PC-3 (cell line): ENCODE measurements around the gene HIGD1C. TPM values are rescaled to one million over a fixed set of nuclear protein-coding genes. Genes with fewer than 3 reads are reported as not detected.

Experiments
- ATAC-seq: fragments of 200-7000 bp; cut with Tn5 transposase; 2 replicates; pipeline ENCODE4 v1.9.1; 2020; ENCODE audit warnings: mild to moderate bottlenecking, moderate library complexity
- BruUV-seq: library from RNA; stranded (reverse); fragments of 400-500 nt; replicated peaks from 2 replicates; lab custom pipeline; 2021; lab: Mats Ljungman, UMichigan
- CTCF ChIA-PET: fragments of 300-600 bp; sonication (Branson Sonifier 250); formaldehyde crosslinking; loops from one replicate; lab custom pipeline; 2022; ENCODE audit warnings: antibody characterized with exemption; lab: Charles Lee
- POLR2A ChIA-PET: fragments of 300-600 bp; sonication (Branson Sonifier 250); formaldehyde crosslinking; loops from one replicate; lab custom pipeline; 2022; ENCODE audit warnings: antibody characterized with exemption; ENCODE audit not compliant: unreplicated experiment; lab: Charles Lee
- DNase-seq: peaks from one replicate; pipeline ENCODE4 v3.0.0-alpha.2; 2015
- H2AFZ ChIP-seq: fragments of 300-600 bp; sonication (generic); 2 replicates; pipeline ENCODE4 v1.6.0; 2016; ENCODE audit warnings: antibody characterized with exemption, low read length
- H3F3A ChIP-seq: fragments of 300-600 bp; sonication (generic); one replicate; pipeline ENCODE4 v1.6.0; 2017; ENCODE audit warnings: antibody characterized with exemption, low read length, control low read depth, mild to moderate bottlenecking; ENCODE audit not compliant: unreplicated experiment
- H3K27ac ChIP-seq: fragments of 300-600 bp; sonication (generic); 2 replicates; pipeline ENCODE4 v1.5.1; 2016; ENCODE audit warnings: mild to moderate bottlenecking, low read length
- H3K27me3 ChIP-seq: fragments of 300-600 bp; sonication (generic); 2 replicates; pipeline ENCODE4 v1.6.1; 2016; ENCODE audit warnings: low read length, mixed read lengths
- H3K36me3 ChIP-seq: fragments of 300-600 bp; sonication (generic); 2 replicates; pipeline ENCODE4 v1.6.1; 2016; ENCODE audit warnings: low read depth, mixed run types, low read length, mixed read lengths
- H3K4me1 ChIP-seq: fragments of 300-600 bp; sonication (generic); 2 replicates; pipeline ENCODE4 v1.5.1; 2016; ENCODE audit warnings: low read length; ENCODE audit not compliant: insufficient read depth
- H3K4me2 ChIP-seq: fragments of 300-600 bp; sonication (generic); 2 replicates; pipeline ENCODE4 v1.6.0; 2016; ENCODE audit warnings: low read length
- H3K4me3 ChIP-seq: fragments of 300-600 bp; sonication (generic); 2 replicates; pipeline ENCODE4 v1.5.1; 2016; ENCODE audit warnings: mild to moderate bottlenecking, low read length, mixed read lengths
- H3K79me2 ChIP-seq: fragments of 300-600 bp; sonication (generic); 2 replicates; pipeline ENCODE4 v1.6.1; 2017; ENCODE audit warnings: low read length, mixed read lengths
- H3K9ac ChIP-seq: fragments of 300-600 bp; sonication (generic); 2 replicates; pipeline ENCODE4 v1.6.0; 2016; ENCODE audit warnings: mild to moderate bottlenecking, low read length
- H3K9me2 ChIP-seq: fragments of 300-600 bp; sonication (generic); replicated peaks from 2 replicates; pipeline ENCODE4 v1.6.1; 2016; ENCODE audit warnings: mixed run types, low read length, mixed read lengths
- H3K9me3 ChIP-seq: fragments of 300-600 bp; sonication (generic); 2 replicates; pipeline ENCODE4 v1.6.1; 2016; ENCODE audit warnings: low read length, mixed read lengths
- H4K20me1 ChIP-seq: fragments of 300-600 bp; sonication (generic); 2 replicates; pipeline ENCODE4 v1.6.1; 2016; ENCODE audit warnings: low read length, mixed read lengths
- CTCF ChIP-seq: fragments of 300-600 bp; sonication (generic); conservative IDR thresholded peaks from 2 replicates; pipeline ENCODE4 v1.5.1; 2017; ENCODE audit warnings: antibody characterized with exemption, low read depth, mild to moderate bottlenecking, low read length
- EZH2 ChIP-seq: fragments of 300-600 bp; sonication (generic); IDR thresholded peaks from one replicate; pipeline ENCODE4 v1.6.1; 2017; ENCODE audit warnings: antibody characterized with exemption, mild to moderate bottlenecking, low read length; ENCODE audit not compliant: unreplicated experiment
- EZH2phosphoT487 ChIP-seq: fragments of 300-600 bp; sonication (generic); IDR thresholded peaks from 2 replicates; pipeline ENCODE4 v1.6.1; 2018; ENCODE audit warnings: mild to moderate bottlenecking, antibody characterized with exemption, low read length, borderline replicate concordance
- intact Hi-C: fragments of 100-400 bp; cut with micrococcal nuclease; formaldehyde crosslinking; loops from 2 replicates; pipeline ENCODE4 v1.9.0; 2023
- total RNA-seq: library from RNA; depleted of rRNA; stranded (reverse); fragments of >200 nt; gene quantifications from 2 replicates; pipeline ENCODE4 v1.2.3, GENCODE V29; 2014

The HIGD1C gene
- total RNA-seq, 1 experiment from 2014 or later, result not detected

- Histone ChIP-seq H3K9me2 (no peaks in the 10 kb centered on the region), H3F3A (no peaks in the 10 kb centered on the region), H3K79me2 (peaks cover 96% of the 10 kb centered on the region), H2AFZ (no peak overlapping the region), H3K9me3 (no peaks in the 10 kb centered on the region), H4K20me1 (0 out of 2 replicates have a peak, but pooled peaks cover 3% of the 10 kb centered on the region), H3K9ac (no peak overlapping the region), H3K36me3 (no peaks in the 10 kb centered on the region), H3K27ac (no peak overlapping the region), H3K4me3 (no peak overlapping the region), H3K27me3 (no peaks in the 10 kb centered on the region), H3K4me1 (no peaks in the 10 kb centered on the region), H3K4me2 (no peak overlapping the region)
- no peak for DNase-seq
- no peak for ATAC-seq
- ChIA-PET CTCF (no interaction called here), POLR2A (no interaction called here)
- intact Hi-C loops, result no loop called here
- BruUV-seq, result no TSS peak
- TF ChIP-seq CTCF, result no peak
- no peak for TF ChIP-seq EZH2phosphoT487
- no peak for TF ChIP-seq EZH2
These were observed 65.1 kb downstream of the HIGD1C start for GRCh38 chr12:51017452-51017851.

GRCh38 chr12:51018956-51019355 is 66.6 kb downstream of the HIGD1C start:
- Histone ChIP-seq H3K4me1 (peaks cover 6% of the 10 kb centered on the region), H3K9me2 (no peaks in the 10 kb centered on the region), H3F3A (no peaks in the 10 kb centered on the region), H2AFZ (no peak overlapping the region), H3K79me2 (peaks cover 96% of the 10 kb centered on the region), H3K4me3 (no peak overlapping the region), H3K4me2 (no peak overlapping the region), H3K9me3 (no peaks in the 10 kb centered on the region), H3K9ac (no peak overlapping the region), H3K27me3 (no peaks in the 10 kb centered on the region), H4K20me1 (0 out of 2 replicates have a peak, but pooled peaks cover 3% of the 10 kb centered on the region), H3K36me3 (no peaks in the 10 kb centered on the region), H3K27ac (no peak overlapping the region)
- ATAC-seq, result no peak
- POLR2A ChIA-PET, result no interaction called here
- intact Hi-C loops, result no loop called here
- CTCF ChIA-PET, result no interaction called here
- DNase-seq, result no peak
- no peak for TF ChIP-seq EZH2
- TF ChIP-seq CTCF, result no peak
- TF ChIP-seq EZH2phosphoT487, result no peak
- no TSS peak for BruUV-seq

GRCh38 chr12:51019927-51020326 is 67.6 kb downstream of the HIGD1C start:
- TF ChIP-seq EZH2phosphoT487 (no peak), EZH2 (no peak), CTCF (no peak)
- ATAC-seq, result no peak
- H3K79me2 ChIP-seq, result peaks cover 93% of the 10 kb centered on the region
- no peaks in the 10 kb centered on the region for H3K36me3 ChIP-seq
- H3K27me3 ChIP-seq, result no peaks in the 10 kb centered on the region
- no peak for DNase-seq
- H3F3A ChIP-seq, result no peaks in the 10 kb centered on the region
- H3K9me3 ChIP-seq, result no peaks in the 10 kb centered on the region
- intact Hi-C loops, result no loop called here
- no peaks in the 10 kb centered on the region for H3K9me2 ChIP-seq
- ChIA-PET POLR2A (interaction anchor here (0.5 kb wide), 1 partner anchor 29 kb away, joined by 3 read pairs; no protein-coding TSS in a partner anchor), CTCF (interaction anchor here (0.6 kb wide), 1 partner anchor 25 kb away, joined by 4 read pairs; no protein-coding TSS in a partner anchor)
- no peak overlapping the region for H3K4me2 ChIP-seq
- H3K27ac ChIP-seq, result no peak overlapping the region
- H3K9ac ChIP-seq, result no peak overlapping the region
- peaks cover 7% of the 10 kb centered on the region for H3K4me1 ChIP-seq
- H4K20me1 ChIP-seq, result 0 out of 2 replicates have a peak, but pooled peaks cover 3% of the 10 kb centered on the region
- H2AFZ ChIP-seq, result no peak overlapping the region
- H3K4me3 ChIP-seq, result no peak overlapping the region
- BruUV-seq, result no TSS peak
